H9 (cell line): Measurements from ENCODE around the gene FAM136A. TPM values are rescaled to one million over a fixed set of nuclear protein-coding genes. Genes with fewer than 3 reads are reported as not detected.

Source experiments
- DNase-seq: peaks from one replicate; pipeline ENCODE4 v3.0.0-alpha.2; 2017
- H2AFZ ChIP-seq: one replicate; pipeline ENCODE4 v1.6.1; 2013; ENCODE audit warnings: mild to moderate bottlenecking, low read length, control low read depth, moderate library complexity
- H2AK5ac ChIP-seq: 2 replicates; pipeline ENCODE4 v1.6.1; 2013; ENCODE audit warnings: low read length, control low read depth, mixed read lengths; ENCODE audit not compliant: insufficient read length
- H2BK120ac ChIP-seq: one replicate; pipeline ENCODE4 v1.6.1; 2013; ENCODE audit warnings: low read depth, mild to moderate bottlenecking, low read length, control low read depth, inconsistent platforms; ENCODE audit not compliant: poor library complexity, severe bottlenecking
- H2BK12ac ChIP-seq: 2 replicates; pipeline ENCODE4 v1.6.1; 2013; ENCODE audit warnings: low read length, control low read depth, mixed read lengths, low read depth; ENCODE audit not compliant: insufficient read length
- H2BK15ac ChIP-seq: 2 replicates; pipeline ENCODE4 v1.6.1; 2013; ENCODE audit warnings: low read depth, low read length, control low read depth
- H2BK20ac ChIP-seq: one replicate; pipeline ENCODE4 v1.6.1; 2013; ENCODE audit warnings: low read depth, mild to moderate bottlenecking, low read length, control low read depth, inconsistent platforms; ENCODE audit not compliant: poor library complexity, severe bottlenecking
- H2BK5ac ChIP-seq: 2 replicates; pipeline ENCODE4 v1.6.1; 2013; ENCODE audit warnings: low read length, control low read depth, mixed read lengths; ENCODE audit not compliant: insufficient read length
- H3K14ac ChIP-seq: 2 replicates; pipeline ENCODE4 v1.6.1; 2013; ENCODE audit warnings: low read length, control low read depth; ENCODE audit not compliant: insufficient read depth
- H3K18ac ChIP-seq: 2 replicates; pipeline ENCODE4 v1.6.1; 2013; ENCODE audit warnings: low read depth, mild to moderate bottlenecking, mixed read lengths, low read length, control low read depth; ENCODE audit not compliant: insufficient read length
- H3K23ac ChIP-seq: 2 replicates; pipeline ENCODE4 v1.6.1; 2013; ENCODE audit warnings: low read length, control low read depth, mixed read lengths, low read depth; ENCODE audit not compliant: insufficient read length
- H3K23me2 ChIP-seq: 2 replicates; pipeline ENCODE4 v1.6.1; 2013; ENCODE audit warnings: low read depth, mild to moderate bottlenecking, mixed read lengths, low read length, control low read depth; ENCODE audit not compliant: insufficient read length, poor library complexity, severe bottlenecking
- H3K27ac ChIP-seq: 2 replicates; pipeline ENCODE4 v1.5.1; 2013; ENCODE audit warnings: low read length, control low read depth, mixed read lengths, low read depth; ENCODE audit not compliant: insufficient read length
- H3K27me3 ChIP-seq: 2 replicates; pipeline ENCODE4 v1.6.1; 2013; ENCODE audit warnings: low read length, control low read depth, inconsistent platforms; ENCODE audit not compliant: insufficient read depth
- H3K4ac ChIP-seq: 2 replicates; pipeline ENCODE4 v1.6.1; 2013; ENCODE audit warnings: low read depth, mild to moderate bottlenecking, control low read depth, inconsistent platforms, low read length, moderate library complexity
- H3K4me1 ChIP-seq: 2 replicates; pipeline ENCODE4 v1.6.1; 2013; ENCODE audit warnings: low read length, control low read depth, inconsistent platforms; ENCODE audit not compliant: insufficient read depth
- H3K4me2 ChIP-seq: 2 replicates; pipeline ENCODE4 v1.6.1; 2013; ENCODE audit warnings: low read length, control low read depth, mixed read lengths; ENCODE audit not compliant: insufficient read length, insufficient read depth
- H3K56ac ChIP-seq: 2 replicates; pipeline ENCODE4 v1.6.1; 2013; ENCODE audit warnings: low read depth, mild to moderate bottlenecking, mixed read lengths, low read length, control low read depth; ENCODE audit not compliant: insufficient read length
- H3K79me1 ChIP-seq: 2 replicates; pipeline ENCODE4 v1.6.1; 2013; ENCODE audit warnings: low read depth, mild to moderate bottlenecking, moderate library complexity, low read length, control low read depth, inconsistent platforms; ENCODE audit not compliant: insufficient read depth, poor library complexity, severe bottlenecking
- H3K79me2 ChIP-seq: 2 replicates; pipeline ENCODE4 v1.6.1; 2013; ENCODE audit warnings: low read length, control low read depth, inconsistent platforms; ENCODE audit not compliant: insufficient read depth
- H3K9ac ChIP-seq: 2 replicates; pipeline ENCODE4 v1.6.1; 2013; ENCODE audit warnings: low read length, control low read depth, mixed read lengths; ENCODE audit not compliant: insufficient read length; ENCODE audit errors: extremely low read depth
- H3K9me3 ChIP-seq: one replicate; pipeline ENCODE4 v1.6.1; 2013; ENCODE audit warnings: low read depth, low read length, inconsistent platforms; ENCODE audit not compliant: control insufficient read depth
- H3T11ph ChIP-seq: one replicate; pipeline ENCODE4 v1.6.1; 2013; ENCODE audit warnings: mild to moderate bottlenecking, low read length, control low read depth, inconsistent platforms
- H4K20me1 ChIP-seq: one replicate; pipeline ENCODE4 v1.6.1; 2013; ENCODE audit not compliant: control insufficient read depth, insufficient read length, insufficient read depth
- H4K5ac ChIP-seq: 2 replicates; pipeline ENCODE4 v1.6.1; 2013; ENCODE audit warnings: low read depth, mild to moderate bottlenecking, mixed read lengths, low read length, control low read depth; ENCODE audit not compliant: insufficient read length
- H4K8ac ChIP-seq: replicated peaks from 2 replicates; pipeline ENCODE4 v1.6.1; 2013; ENCODE audit warnings: low read length, control low read depth, mixed read lengths, low read depth; ENCODE audit not compliant: insufficient read length
- H4K91ac ChIP-seq: 2 replicates; pipeline ENCODE4 v1.6.1; 2013; ENCODE audit warnings: low read depth, mild to moderate bottlenecking, moderate library complexity, mixed read lengths, low read length, control low read depth; ENCODE audit not compliant: insufficient read length
- H3K27ac Mint-ChIP-seq, 3 experiments: 2 replicates in 2 of 3; 3 replicates in 1 of 3; pipeline ENCODE4 v1.8.0; 2020 to 2021; ENCODE audit warnings: mixed read lengths in 3 of 3, mild to moderate bottlenecking in 1 of 3, moderate library complexity in 1 of 3
- H3K27me3 Mint-ChIP-seq: 2 replicates; pipeline ENCODE4 v1.8.0; 2021; ENCODE audit warnings: low read depth, mild to moderate bottlenecking, moderate library complexity, mixed read lengths
- H3K36me3 Mint-ChIP-seq, 3 experiments: 2 replicates in 2 of 3; 3 replicates in 1 of 3; pipeline ENCODE4 v1.8.0; 2020 to 2021; ENCODE audit warnings: low read depth in 3 of 3, mixed read lengths in 3 of 3; ENCODE audit not compliant: insufficient read depth in 1 of 3
- H3K4me1 Mint-ChIP-seq, 2 experiments: 2 replicates each; pipeline ENCODE4 v1.8.0; 2020; ENCODE audit warnings: mixed read lengths in 2 of 2
- H3K4me3 Mint-ChIP-seq, 2 experiments: 2 replicates in 1 of 2; 3 replicates in 1 of 2; pipeline ENCODE4 v1.8.0; 2020 to 2021; ENCODE audit warnings: mild to moderate bottlenecking in 2 of 2, mixed read lengths in 2 of 2, moderate library complexity in 1 of 2
- H3K9me3 Mint-ChIP-seq, 2 experiments: 2 replicates in 1 of 2; 3 replicates in 1 of 2; pipeline ENCODE4 v1.8.0; 2020; ENCODE audit warnings: mild to moderate bottlenecking in 2 of 2, mixed read lengths in 2 of 2, moderate library complexity in 1 of 2
- WGBS: extraction: QIAGEN DNeasy Blood & Tissue Kit; methylation state at CpG from one replicate; pipeline ENCODE4 v1.1.7; 2013; ENCODE audit warnings: missing lambda C conversion rate, low lambda C conversion rate, mixed read lengths; ENCODE audit not compliant: insufficient read length; ENCODE audit errors: extremely low coverage; 5-methylcytosine and 5-hydroxymethylcytosine counted together
- total RNA-seq: library from RNA; stranded (reverse); gene quantifications from 2 replicates; pipeline ENCODE4 v1.2.1, GENCODE V29; 2021
- TF ChIP-seq, protein P1 (sequence below): fragments of 200-600 bp; sonication (generic); conservative IDR thresholded peaks from 3 replicates; pipeline ENCODE4 v1.8.0; 2021; ENCODE audit warnings: antibody characterized with exemption, mild to moderate bottlenecking

FAM136A gene
- total RNA-seq, 1 experiment from 2014 or later = 118 TPM

GRCh38 chr2:70322518-70322917, 20.7 kb upstream of the FAM136A start:
- no peaks in the 10 kb centered on the region for H3K9me3 ChIP-seq
- H3K56ac ChIP-seq = no peak overlapping the region

More at GRCh38 chr2:70322518-70322917, 20.7 kb upstream of the FAM136A start:
- peaks cover 10% of the 10 kb centered on the region for H3K27me3 Mint-ChIP-seq
- H3K4me3 Mint-ChIP-seq = no peak overlapping the region
- no peak for DNase-seq
- no peak overlapping the region for H4K8ac ChIP-seq
- no peaks in the 10 kb centered on the region for H3K79me1 ChIP-seq
- no peak overlapping the region for H3K18ac ChIP-seq
- no peak overlapping the region for H2BK12ac ChIP-seq
- no peak overlapping the region for H2BK20ac ChIP-seq
- H2AFZ ChIP-seq = no peak overlapping the region
- H3K4me2 ChIP-seq = no peak overlapping the region
- H3K27me3 ChIP-seq = no peaks in the 10 kb centered on the region
- H3K4me1 ChIP-seq = no peaks in the 10 kb centered on the region
- H4K91ac ChIP-seq = no peak overlapping the region
- H4K5ac ChIP-seq = no peak overlapping the region
- no peaks in the 10 kb centered on the region for H3K9me3 Mint-ChIP-seq
- no peak overlapping the region for H3K4ac ChIP-seq
- no peak overlapping the region for H2BK15ac ChIP-seq
- H3K23me2 ChIP-seq = no peaks in the 10 kb centered on the region
- H3K14ac ChIP-seq = no peak overlapping the region
- no peaks in the 10 kb centered on the region for H3K36me3 Mint-ChIP-seq
- H3K27ac ChIP-seq = no peak overlapping the region
- no peaks in the 10 kb centered on the region for H4K20me1 ChIP-seq
- H3K9ac ChIP-seq = no peak overlapping the region
- H3K4me1 Mint-ChIP-seq = no peaks in the 10 kb centered on the region
- no peak overlapping the region for H3T11ph ChIP-seq
- H3K27ac Mint-ChIP-seq = no peak overlapping the region
- no peaks in the 10 kb centered on the region for H3K79me2 ChIP-seq
- no CpG with 5 or more reads among the region's 2 CpGs for WGBS
- no peak overlapping the region for H2BK5ac ChIP-seq
- no peak overlapping the region for H2AK5ac ChIP-seq
- TF ChIP-seq, protein P1, sequence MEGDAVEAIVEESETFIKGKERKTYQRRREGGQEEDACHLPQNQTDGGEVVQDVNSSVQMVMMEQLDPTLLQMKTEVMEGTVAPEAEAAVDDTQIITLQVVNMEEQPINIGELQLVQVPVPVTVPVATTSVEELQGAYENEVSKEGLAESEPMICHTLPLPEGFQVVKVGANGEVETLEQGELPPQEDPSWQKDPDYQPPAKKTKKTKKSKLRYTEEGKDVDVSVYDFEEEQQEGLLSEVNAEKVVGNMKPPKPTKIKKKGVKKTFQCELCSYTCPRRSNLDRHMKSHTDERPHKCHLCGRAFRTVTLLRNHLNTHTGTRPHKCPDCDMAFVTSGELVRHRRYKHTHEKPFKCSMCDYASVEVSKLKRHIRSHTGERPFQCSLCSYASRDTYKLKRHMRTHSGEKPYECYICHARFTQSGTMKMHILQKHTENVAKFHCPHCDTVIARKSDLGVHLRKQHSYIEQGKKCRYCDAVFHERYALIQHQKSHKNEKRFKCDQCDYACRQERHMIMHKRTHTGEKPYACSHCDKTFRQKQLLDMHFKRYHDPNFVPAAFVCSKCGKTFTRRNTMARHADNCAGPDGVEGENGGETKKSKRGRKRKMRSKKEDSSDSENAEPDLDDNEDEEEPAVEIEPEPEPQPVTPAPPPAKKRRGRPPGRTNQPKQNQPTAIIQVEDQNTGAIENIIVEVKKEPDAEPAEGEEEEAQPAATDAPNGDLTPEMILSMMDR = no peak
- no peak overlapping the region for H3K23ac ChIP-seq
- no peak overlapping the region for H2BK120ac ChIP-seq
